NB4 (cell line): ENCODE data around the gene BICD1.

Source experiments
- DNase-seq: peaks from one replicate; pipeline ENCODE4 v3.0.0; 2010; ENCODE audit warnings: low read depth
- H3K4me3 ChIP-seq: one replicate; pipeline ENCODE4 v1.5.1; 2011; ENCODE audit warnings: mild to moderate bottlenecking, low read depth, low read length, moderate library complexity
- MYC ChIP-seq: IDR thresholded peaks from 2 replicates; pipeline ENCODE4 v1.6.1; 2011; ENCODE audit warnings: low read depth, low read length
- POLR2A ChIP-seq: IDR thresholded peaks from 2 replicates; pipeline ENCODE4 v1.6.1; 2011; ENCODE audit warnings: mild to moderate bottlenecking; ENCODE audit not compliant: insufficient read length; ENCODE audit errors: extremely low read depth
- TF ChIP-seq, protein P1 (sequence below): IDR thresholded peaks from one replicate; pipeline ENCODE4 v1.5.1; 2012; ENCODE audit warnings: low read depth, low read length
- TF ChIP-seq, protein P2 (sequence below): IDR thresholded peaks from 2 replicates; pipeline ENCODE4 v1.6.1; 2011; ENCODE audit warnings: low read depth, low read length

The BICD1 gene

DNA sequence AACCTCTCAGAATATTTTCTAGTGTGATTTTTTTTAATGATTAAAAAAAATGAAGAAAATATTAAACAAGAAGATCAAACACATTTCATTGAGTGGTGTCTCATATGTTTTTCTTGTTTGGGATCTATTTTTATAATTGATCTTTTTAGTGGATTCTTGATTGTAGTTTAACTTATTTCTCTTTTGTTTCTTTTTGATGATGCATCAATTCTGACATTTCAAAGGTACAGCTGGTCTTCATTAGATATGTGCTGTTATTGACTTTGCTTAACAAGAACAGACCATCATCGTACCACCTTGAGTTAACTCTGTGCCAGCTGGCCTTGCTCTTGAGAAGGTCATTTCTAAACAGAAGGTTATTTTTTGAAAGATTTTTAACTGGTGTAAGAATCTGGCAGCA, 246.9 kb downstream of the BICD1 start:
- H3K4me3 ChIP-seq, result no peak overlapping the region
- DNase-seq, result no peak
- TF ChIP-seq POLR2A (no peak), MYC (no peak)
- TF ChIP-seq, protein P1, sequence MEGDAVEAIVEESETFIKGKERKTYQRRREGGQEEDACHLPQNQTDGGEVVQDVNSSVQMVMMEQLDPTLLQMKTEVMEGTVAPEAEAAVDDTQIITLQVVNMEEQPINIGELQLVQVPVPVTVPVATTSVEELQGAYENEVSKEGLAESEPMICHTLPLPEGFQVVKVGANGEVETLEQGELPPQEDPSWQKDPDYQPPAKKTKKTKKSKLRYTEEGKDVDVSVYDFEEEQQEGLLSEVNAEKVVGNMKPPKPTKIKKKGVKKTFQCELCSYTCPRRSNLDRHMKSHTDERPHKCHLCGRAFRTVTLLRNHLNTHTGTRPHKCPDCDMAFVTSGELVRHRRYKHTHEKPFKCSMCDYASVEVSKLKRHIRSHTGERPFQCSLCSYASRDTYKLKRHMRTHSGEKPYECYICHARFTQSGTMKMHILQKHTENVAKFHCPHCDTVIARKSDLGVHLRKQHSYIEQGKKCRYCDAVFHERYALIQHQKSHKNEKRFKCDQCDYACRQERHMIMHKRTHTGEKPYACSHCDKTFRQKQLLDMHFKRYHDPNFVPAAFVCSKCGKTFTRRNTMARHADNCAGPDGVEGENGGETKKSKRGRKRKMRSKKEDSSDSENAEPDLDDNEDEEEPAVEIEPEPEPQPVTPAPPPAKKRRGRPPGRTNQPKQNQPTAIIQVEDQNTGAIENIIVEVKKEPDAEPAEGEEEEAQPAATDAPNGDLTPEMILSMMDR, result no peak
- TF ChIP-seq, protein P2, sequence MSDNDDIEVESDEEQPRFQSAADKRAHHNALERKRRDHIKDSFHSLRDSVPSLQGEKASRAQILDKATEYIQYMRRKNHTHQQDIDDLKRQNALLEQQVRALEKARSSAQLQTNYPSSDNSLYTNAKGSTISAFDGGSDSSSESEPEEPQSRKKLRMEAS, result no peak

DNA sequence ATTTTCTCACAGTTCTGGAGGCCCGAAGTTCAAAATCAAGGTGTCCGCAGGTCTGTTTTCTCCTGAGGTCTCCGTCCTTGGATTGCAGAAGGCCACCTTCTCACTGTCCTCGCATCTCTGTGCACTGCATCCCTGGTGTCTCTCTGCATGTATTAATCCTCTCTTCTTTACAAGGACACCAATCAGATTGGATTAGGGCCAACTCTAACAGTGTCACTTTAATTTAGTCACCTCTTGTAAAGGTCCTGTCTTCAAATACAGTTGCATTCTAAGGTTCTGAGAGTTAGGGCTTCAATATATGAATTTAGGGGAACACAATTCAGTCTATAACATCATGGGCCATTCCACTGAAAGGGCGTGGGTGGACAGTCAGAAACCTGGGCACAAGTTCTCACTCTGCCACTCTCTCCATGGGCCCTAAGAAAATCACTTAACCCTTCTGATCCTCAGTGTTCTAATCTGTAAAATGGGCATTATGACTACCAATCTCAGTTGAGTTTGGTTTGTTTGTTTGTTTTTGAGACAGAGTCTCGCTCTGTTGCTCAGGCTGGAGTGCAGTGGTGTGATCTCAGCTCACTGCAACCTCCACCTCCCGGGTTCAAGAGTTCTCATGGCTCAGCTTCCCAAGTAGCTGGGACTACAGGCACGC, 251.1 kb downstream of the BICD1 start:
- DNase-seq, result no peak
- TF ChIP-seq, protein P1, result no peak
- TF ChIP-seq POLR2A (no peak), MYC (no peak)
- TF ChIP-seq, protein P2, result no peak
- no peak overlapping the region for H3K4me3 ChIP-seq

DNA sequence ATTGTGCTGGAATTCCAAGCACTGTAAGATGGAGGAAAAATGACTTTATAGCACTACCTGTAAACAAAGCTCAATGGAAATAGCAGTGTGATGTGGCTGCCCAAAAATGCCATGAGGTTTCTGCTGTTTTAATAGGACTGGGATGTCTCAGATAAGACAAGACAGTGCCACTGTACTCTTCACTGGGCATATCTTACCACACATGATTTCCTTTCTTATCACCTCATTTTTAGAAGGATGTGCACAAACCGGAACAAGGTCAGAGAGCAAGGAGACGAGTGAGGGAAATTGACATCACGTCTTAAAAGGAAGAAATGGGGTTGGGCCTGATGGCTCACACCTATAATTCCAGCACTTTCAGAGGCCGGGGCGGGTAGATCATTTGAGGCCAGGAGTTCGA, 254.3 kb downstream of the BICD1 start:
- no peak overlapping the region for H3K4me3 ChIP-seq
- DNase-seq, result no peak
- TF ChIP-seq POLR2A (no peak), MYC (no peak)
- TF ChIP-seq, protein P1, result no peak
- TF ChIP-seq, protein P2, result no peak

DNA sequence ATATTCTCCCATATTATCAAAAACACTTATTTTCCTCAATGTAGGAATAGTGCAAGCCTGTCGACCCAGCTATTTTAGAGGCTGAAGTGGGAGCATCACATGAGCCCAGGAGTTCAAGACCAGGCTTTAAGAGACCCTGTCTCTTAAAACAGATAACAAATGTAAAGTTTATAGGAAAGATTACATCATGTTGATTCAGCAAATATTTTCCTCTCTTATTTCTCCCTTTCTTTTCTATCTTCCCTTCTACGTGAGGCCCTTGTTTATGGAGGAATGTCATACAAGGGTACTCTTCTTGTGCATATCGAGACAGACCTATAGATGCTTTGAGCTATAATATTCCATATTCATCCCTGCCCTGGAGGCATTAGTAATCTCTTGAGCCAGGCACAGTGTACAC, 256.2 kb downstream of the BICD1 start:
- TF ChIP-seq POLR2A (no peak), MYC (no peak)
- TF ChIP-seq, protein P2, result no peak
- TF ChIP-seq, protein P1, result no peak
- no peak for DNase-seq
- H3K4me3 ChIP-seq, result no peak overlapping the region

DNA sequence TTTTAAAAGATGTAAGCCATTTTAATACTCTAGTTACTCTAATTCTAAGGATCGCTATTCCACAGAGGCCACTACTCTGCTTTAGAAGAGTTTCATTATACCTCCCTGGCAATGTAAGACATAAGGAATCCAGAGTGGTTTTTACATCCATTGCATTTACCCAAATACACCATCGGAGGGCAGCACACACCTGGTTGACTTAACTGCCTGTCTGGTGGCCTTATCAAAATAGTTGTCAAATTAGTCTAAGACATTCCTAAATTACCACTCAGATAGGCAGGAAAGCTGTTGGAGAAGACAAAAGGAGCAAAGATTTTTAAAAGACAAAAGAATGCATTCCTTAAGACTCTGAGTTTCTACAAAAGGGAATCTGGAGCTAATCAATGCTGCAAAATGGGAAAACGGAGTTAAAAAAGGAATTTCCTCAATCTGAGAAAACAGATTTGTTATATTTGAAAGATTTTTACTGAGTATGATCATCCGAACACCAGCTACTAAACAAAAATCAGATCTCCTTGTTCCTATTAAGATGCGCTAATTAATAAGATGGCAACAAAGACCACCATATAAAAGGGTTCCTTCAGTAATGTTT, 258.9 kb downstream of the BICD1 start:
- H3K4me3 ChIP-seq, result no peak overlapping the region
- peak; percentile 79 for DNase-seq
- TF ChIP-seq, protein P2, result peak; percentile 35
- TF ChIP-seq MYC (peak; percentile 19; the same call in 1 of the 2 replicates), POLR2A (no peak)
- TF ChIP-seq, protein P1, result peak; percentile 82
